ENCODE data around the gene SPHK1.

DNA sequence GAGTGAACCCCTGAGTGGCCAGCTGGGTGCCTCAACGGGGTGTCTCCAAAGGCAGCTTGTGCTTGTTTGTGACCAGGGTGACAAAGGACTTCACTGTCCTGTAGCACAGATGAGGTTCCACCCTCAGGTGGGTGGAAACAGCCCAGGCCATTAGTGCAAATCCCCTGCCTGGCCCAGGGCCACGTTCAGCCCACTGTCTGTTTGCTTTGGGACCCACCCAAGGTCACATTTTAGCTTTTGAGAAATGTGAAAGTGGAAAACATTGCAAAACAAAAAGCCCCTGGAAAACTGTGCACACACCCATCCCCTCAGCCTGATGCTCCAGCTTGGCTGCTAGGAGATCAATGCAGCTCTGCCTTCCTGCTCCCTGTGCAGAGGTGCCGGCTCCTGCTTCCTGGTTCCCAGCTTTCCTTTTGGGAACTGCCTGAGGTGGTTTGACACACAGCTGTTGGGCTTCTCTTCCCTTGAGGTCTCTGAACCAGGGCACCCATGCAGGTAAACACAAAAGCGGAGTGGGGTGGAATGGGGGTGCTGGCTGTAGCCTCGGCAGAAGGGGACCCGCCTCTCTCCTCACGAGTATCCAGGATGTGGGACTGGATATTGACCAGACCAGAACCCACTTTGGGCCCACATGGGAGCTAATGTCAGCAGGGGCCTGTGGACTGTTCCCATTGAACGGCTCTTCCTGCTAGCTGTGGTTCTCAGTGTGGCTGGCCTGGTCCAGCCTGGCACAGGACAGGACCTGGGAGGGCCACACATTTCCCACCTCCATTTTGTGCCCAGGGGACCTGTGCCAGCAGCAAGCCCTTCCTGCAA, 7.9 kb upstream of the SPHK1 start:
- TF ChIP-seq, protein P1, sequence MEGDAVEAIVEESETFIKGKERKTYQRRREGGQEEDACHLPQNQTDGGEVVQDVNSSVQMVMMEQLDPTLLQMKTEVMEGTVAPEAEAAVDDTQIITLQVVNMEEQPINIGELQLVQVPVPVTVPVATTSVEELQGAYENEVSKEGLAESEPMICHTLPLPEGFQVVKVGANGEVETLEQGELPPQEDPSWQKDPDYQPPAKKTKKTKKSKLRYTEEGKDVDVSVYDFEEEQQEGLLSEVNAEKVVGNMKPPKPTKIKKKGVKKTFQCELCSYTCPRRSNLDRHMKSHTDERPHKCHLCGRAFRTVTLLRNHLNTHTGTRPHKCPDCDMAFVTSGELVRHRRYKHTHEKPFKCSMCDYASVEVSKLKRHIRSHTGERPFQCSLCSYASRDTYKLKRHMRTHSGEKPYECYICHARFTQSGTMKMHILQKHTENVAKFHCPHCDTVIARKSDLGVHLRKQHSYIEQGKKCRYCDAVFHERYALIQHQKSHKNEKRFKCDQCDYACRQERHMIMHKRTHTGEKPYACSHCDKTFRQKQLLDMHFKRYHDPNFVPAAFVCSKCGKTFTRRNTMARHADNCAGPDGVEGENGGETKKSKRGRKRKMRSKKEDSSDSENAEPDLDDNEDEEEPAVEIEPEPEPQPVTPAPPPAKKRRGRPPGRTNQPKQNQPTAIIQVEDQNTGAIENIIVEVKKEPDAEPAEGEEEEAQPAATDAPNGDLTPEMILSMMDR (IDR thresholded peaks at IDR 0.05) = no peak
- TF ChIP-seq POLR2A (IDR thresholded peaks at IDR 0.05) = no peak
